HepG2 (cell line): ENCODE data around the gene OBP2A. TPM values are rescaled to one million over a fixed set of nuclear protein-coding genes. Genes with fewer than 3 reads are reported as not detected.

ENCODE experiments used
- EZH2 ChIP-seq: conservative IDR thresholded peaks from 2 replicates; pipeline ENCODE4 v1.6.1; 2012; ENCODE audit warnings: mild to moderate bottlenecking, low read depth, low read length, moderate library complexity
- FOXO1 ChIP-seq: sonication (generic); formaldehyde crosslinking; IDR thresholded peaks from 2 replicates; pipeline ENCODE4 v1.4.0; 2020; ENCODE audit warnings: missing genetic modification reagents
- HNRNPK ChIP-seq: fragments of 200-400 bp; formaldehyde crosslinking; IDR thresholded peaks from 2 replicates; pipeline ENCODE4 v1.6.1; 2018; ENCODE audit warnings: low read length, low read depth, moderate library complexity, mild to moderate bottlenecking; ENCODE audit not compliant: poor library complexity, severe bottlenecking
- KAT7 ChIP-seq: IDR thresholded peaks from 2 replicates; pipeline ENCODE4 v1.6.1; 2018; ENCODE audit warnings: borderline replicate concordance, missing compliant biosample characterization
- KDM5B ChIP-seq: sonication (generic); formaldehyde crosslinking; IDR thresholded peaks from 2 replicates; pipeline ENCODE4 v1.4.0; 2020; ENCODE audit warnings: missing genetic modification reagents, mild to moderate bottlenecking, borderline replicate concordance
- KLF9 ChIP-seq: IDR thresholded peaks from 2 replicates; pipeline ENCODE4 v1.6.1; 2016; ENCODE audit warnings: low read depth
- KMT2B ChIP-seq: IDR thresholded peaks from 2 replicates; pipeline ENCODE4 v1.6.1; 2016; ENCODE audit warnings: missing genetic modification reagents, missing compliant biosample characterization
- POLR2G ChIP-seq: fragments of 200-400 bp; formaldehyde crosslinking; IDR thresholded peaks from 2 replicates; pipeline ENCODE4 v1.6.1; 2018; ENCODE audit warnings: mild to moderate bottlenecking, low read depth, low read length, moderate library complexity
- RCOR2 ChIP-seq: IDR thresholded peaks from 2 replicates; pipeline ENCODE4 v1.6.1; 2016; ENCODE audit warnings: missing biosample characterization, missing genetic modification reagents
- REPIN1 ChIP-seq: sonication (generic); formaldehyde crosslinking; IDR thresholded peaks from 2 replicates; pipeline ENCODE4 v1.8.0; 2022; ENCODE audit warnings: missing genetic modification reagents, low read depth, mild to moderate bottlenecking, borderline replicate concordance
- RORA ChIP-seq: sonication (generic); formaldehyde crosslinking; IDR thresholded peaks from 2 replicates; pipeline ENCODE4 v1.5.0; 2020; ENCODE audit warnings: mild to moderate bottlenecking, missing genetic modification reagents, moderate library complexity
- ZNF121 ChIP-seq: sonication (generic); formaldehyde crosslinking; IDR thresholded peaks from 2 replicates; pipeline ENCODE4 v1.5.0; 2020; ENCODE audit warnings: mild to moderate bottlenecking, missing genetic modification reagents
- ZNF644 ChIP-seq: IDR thresholded peaks from 2 replicates; pipeline ENCODE4 v1.6.1; 2016; ENCODE audit warnings: low read depth
- ZNF772 ChIP-seq: sonication (generic); formaldehyde crosslinking; IDR thresholded peaks from 2 replicates; pipeline ENCODE4 v1.5.0; 2020; ENCODE audit warnings: mild to moderate bottlenecking, missing genetic modification reagents
- ZNF878 ChIP-seq: sonication (generic); formaldehyde crosslinking; IDR thresholded peaks from 2 replicates; pipeline ENCODE4 v1.8.1; 2023; ENCODE audit warnings: mild to moderate bottlenecking, missing genetic modification reagents, moderate library complexity
- polyA plus RNA-seq, 8 experiments: library from polyadenylated mRNA; depleted of rRNA in 3 of 8; stranded (reverse) in 7 of 8; unstranded in 1 of 8; fragments of >200 nt; fragmentation: Illumina TruSeq in 4 of 8; extraction: Trizol in 4 of 8; gene quantifications; 2 replicates each; pipeline versions ENCODE4 v1.2.1 to v1.2.3, GENCODE V29; 2011 to 2016; ENCODE audit warnings: low read depth in 4 of 8, missing spikeins in 1 of 8, mixed read lengths in 1 of 8; ENCODE audit not compliant: insufficient read depth in 1 of 8
- total RNA-seq, 5 experiments: library from RNA; depleted of rRNA; stranded (reverse); fragments of >200 nt; fragmentation: Illumina TruSeq; extraction: Trizol; gene quantifications; 2 replicates each; pipeline ENCODE4 v1.2.3, GENCODE V29; 2016; ENCODE audit warnings: low read depth in 1 of 5
- TF ChIP-seq, protein P1 (sequence below): IDR thresholded peaks from 2 replicates; pipeline ENCODE4 v1.6.1; 2018; ENCODE audit warnings: missing genetic modification reagents
- TF ChIP-seq, protein P2 (sequence below): IDR thresholded peaks from 2 replicates; pipeline ENCODE4 v1.6.1; 2016; ENCODE audit warnings: missing compliant biosample characterization, missing genetic modification reagents, borderline replicate concordance
- TF ChIP-seq, protein P3 (sequence below): sonication (generic); formaldehyde crosslinking; IDR thresholded peaks from 2 replicates; pipeline ENCODE4 v1.4.0; 2020; ENCODE audit warnings: missing genetic modification reagents
- TF ChIP-seq, protein P4 (sequence below): IDR thresholded peaks from 2 replicates; pipeline ENCODE4 v1.6.1; 2016; ENCODE audit warnings: missing compliant biosample characterization, missing genetic modification reagents, borderline replicate concordance
- TF ChIP-seq, protein P5 (sequence below): sonication (generic); formaldehyde crosslinking; IDR thresholded peaks from 2 replicates; pipeline ENCODE4 v1.9.0; 2021; ENCODE audit warnings: missing genetic modification reagents, borderline replicate concordance
- TF ChIP-seq, protein P6 (sequence below): IDR thresholded peaks from 2 replicates; pipeline ENCODE4 v1.6.1; 2012; ENCODE audit warnings: inconsistent platforms

OBP2A gene
- total and polyA plus RNA-seq, 2 of the 13 experiments (the other 11 are each of a cell fraction or from before 2014, with no cell fraction given) = 0.32 TPM; not detected in 1

DNA sequence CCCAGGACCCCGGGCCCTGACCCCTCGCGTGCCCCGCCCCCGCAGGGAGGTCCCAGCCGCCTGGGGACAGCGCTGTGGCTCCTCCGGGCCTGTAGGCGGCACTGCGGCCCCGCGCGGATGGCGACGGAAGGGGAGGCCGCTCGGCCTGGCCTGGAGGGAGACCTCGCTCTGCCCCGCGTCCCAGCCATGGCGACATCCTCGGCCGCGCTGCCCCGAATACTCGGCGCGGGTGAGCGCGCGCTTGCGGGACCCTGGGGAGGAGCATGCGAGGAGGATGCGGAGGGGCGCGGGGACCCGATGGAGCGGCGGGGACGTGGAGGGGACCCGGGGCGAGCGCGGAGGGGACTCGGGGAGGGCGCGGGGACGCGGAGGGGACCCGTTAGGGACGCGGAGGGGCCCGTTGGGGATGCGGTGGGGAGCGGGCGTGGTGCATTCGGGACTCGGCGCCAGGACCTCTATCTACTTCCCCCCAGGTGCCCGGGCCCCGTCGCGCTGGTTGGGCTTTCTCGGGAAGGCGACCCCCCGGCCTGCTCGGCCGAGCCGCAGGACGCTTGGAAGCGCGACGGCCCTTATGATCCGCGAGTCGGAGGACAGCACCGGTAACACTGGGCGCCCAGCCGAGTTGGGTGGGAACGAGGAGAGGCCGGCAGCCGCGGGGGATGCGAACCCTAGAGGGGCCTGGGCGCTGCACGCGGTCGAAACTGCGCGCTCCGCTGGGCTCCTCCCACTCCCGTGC lies 45.2 kb upstream of the OBP2A start, which contains the start of gene MRPS2 (continued):
- TF ChIP-seq, protein P1, sequence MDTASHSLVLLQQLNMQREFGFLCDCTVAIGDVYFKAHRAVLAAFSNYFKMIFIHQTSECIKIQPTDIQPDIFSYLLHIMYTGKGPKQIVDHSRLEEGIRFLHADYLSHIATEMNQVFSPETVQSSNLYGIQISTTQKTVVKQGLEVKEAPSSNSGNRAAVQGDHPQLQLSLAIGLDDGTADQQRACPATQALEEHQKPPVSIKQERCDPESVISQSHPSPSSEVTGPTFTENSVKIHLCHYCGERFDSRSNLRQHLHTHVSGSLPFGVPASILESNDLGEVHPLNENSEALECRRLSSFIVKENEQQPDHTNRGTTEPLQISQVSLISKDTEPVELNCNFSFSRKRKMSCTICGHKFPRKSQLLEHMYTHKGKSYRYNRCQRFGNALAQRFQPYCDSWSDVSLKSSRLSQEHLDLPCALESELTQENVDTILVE (CRISPR knock-in tag) = peak; percentile 23; the same call in 1 of the 2 replicates
- TF ChIP-seq, protein P2, sequence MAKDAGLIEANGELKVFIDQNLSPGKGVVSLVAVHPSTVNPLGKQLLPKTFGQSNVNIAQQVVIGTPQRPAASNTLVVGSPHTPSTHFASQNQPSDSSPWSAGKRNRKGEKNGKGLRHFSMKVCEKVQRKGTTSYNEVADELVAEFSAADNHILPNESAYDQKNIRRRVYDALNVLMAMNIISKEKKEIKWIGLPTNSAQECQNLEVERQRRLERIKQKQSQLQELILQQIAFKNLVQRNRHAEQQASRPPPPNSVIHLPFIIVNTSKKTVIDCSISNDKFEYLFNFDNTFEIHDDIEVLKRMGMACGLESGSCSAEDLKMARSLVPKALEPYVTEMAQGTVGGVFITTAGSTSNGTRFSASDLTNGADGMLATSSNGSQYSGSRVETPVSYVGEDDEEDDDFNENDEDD (CRISPR knock-in tag) = peak; percentile 65; the same call in 1 of the 2 replicates
- no peak for TF ChIP-seq ZNF121 (CRISPR knock-in tag)
- TF ChIP-seq, protein P3, sequence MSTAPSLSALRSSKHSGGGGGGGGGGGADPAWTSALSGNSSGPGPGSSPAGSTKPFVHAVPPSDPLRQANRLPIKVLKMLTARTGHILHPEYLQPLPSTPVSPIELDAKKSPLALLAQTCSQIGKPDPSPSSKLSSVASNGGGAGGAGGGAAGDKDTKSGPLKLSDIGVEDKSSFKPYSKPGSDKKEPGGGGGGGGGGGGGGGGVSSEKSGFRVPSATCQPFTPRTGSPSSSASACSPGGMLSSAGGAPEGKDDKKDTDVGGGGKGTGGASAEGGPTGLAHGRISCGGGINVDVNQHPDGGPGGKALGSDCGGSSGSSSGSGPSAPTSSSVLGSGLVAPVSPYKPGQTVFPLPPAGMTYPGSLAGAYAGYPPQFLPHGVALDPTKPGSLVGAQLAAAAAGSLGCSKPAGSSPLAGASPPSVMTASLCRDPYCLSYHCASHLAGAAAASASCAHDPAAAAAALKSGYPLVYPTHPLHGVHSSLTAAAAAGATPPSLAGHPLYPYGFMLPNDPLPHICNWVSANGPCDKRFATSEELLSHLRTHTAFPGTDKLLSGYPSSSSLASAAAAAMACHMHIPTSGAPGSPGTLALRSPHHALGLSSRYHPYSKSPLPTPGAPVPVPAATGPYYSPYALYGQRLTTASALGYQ (CRISPR knock-in tag) = peak; percentile 27; the same call in 1 of the 2 replicates
- peak; percentile 83; the same call in 1 of the 2 replicates for TF ChIP-seq KAT7 (CRISPR knock-in tag)
- TF ChIP-seq RORA (CRISPR knock-in tag) = no peak
- peak; percentile 62 for TF ChIP-seq REPIN1 (CRISPR knock-in tag)
- peak; percentile 80 for TF ChIP-seq POLR2G
- 0 out of 2 replicates have a peak, but pooled peaks have one; percentile 10 for TF ChIP-seq ZNF644
- 0 out of 2 replicates have a peak, but pooled peaks have one; percentile 33 for TF ChIP-seq KDM5B
- TF ChIP-seq HNRNPK = peak; percentile 62
- peak; percentile 51; the same call in 1 of the 2 replicates for TF ChIP-seq ZNF772 (CRISPR knock-in tag)
- TF ChIP-seq EZH2 = no peak
- TF ChIP-seq KLF9 (CRISPR knock-in tag) = peak; percentile 82; the same call in 1 of the 2 replicates
- TF ChIP-seq, protein P4, sequence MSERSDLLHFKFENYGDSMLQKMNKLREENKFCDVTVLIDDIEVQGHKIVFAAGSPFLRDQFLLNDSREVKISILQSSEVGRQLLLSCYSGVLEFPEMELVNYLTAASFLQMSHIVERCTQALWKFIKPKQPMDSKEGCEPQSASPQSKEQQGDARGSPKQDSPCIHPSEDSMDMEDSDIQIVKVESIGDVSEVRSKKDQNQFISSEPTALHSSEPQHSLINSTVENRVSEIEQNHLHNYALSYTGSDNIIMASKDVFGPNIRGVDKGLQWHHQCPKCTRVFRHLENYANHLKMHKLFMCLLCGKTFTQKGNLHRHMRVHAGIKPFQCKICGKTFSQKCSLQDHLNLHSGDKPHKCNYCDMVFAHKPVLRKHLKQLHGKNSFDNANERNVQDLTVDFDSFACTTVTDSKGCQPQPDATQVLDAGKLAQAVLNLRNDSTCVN = peak; percentile 47; the same call in 1 of the 2 replicates
- TF ChIP-seq ZNF878 (CRISPR knock-in tag) = peak; percentile 74; the same call in 1 of the 2 replicates
- no peak for TF ChIP-seq RCOR2
- TF ChIP-seq, protein P5, sequence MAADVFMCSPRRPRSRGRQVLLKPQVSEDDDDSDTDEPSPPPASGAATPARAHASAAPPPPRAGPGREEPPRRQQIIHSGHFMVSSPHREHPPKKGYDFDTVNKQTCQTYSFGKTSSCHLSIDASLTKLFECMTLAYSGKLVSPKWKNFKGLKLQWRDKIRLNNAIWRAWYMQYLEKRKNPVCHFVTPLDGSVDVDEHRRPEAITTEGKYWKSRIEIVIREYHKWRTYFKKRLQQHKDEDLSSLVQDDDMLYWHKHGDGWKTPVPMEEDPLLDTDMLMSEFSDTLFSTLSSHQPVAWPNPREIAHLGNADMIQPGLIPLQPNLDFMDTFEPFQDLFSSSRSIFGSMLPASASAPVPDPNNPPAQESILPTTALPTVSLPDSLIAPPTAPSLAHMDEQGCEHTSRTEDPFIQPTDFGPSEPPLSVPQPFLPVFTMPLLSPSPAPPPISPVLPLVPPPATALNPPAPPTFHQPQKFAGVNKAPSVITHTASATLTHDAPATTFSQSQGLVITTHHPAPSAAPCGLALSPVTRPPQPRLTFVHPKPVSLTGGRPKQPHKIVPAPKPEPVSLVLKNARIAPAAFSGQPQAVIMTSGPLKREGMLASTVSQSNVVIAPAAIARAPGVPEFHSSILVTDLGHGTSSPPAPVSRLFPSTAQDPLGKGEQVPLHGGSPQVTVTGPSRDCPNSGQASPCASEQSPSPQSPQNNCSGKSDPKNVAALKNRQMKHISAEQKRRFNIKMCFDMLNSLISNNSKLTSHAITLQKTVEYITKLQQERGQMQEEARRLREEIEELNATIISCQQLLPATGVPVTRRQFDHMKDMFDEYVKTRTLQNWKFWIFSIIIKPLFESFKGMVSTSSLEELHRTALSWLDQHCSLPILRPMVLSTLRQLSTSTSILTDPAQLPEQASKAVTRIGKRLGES (CRISPR knock-in tag) = peak; percentile 57; the same call in 1 of the 2 replicates
- peak; percentile 81 for TF ChIP-seq FOXO1 (CRISPR knock-in tag)
- TF ChIP-seq, protein P6, sequence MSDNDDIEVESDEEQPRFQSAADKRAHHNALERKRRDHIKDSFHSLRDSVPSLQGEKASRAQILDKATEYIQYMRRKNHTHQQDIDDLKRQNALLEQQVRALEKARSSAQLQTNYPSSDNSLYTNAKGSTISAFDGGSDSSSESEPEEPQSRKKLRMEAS = peak; percentile 75
- TF ChIP-seq KMT2B = peak; percentile 50; the same call in 1 of the 2 replicates
